GM12878 (cell line): Measurements from ENCODE around the gene TIE1. TPM values are rescaled to one million over a fixed set of nuclear protein-coding genes. Genes with fewer than 3 reads are reported as not detected.

Experiments
- ATAC-seq: fragments of 200-7000 bp; cut with Tn5 transposase; 3 replicates; pipeline ENCODE4 v1.9.1; 2020; ENCODE audit warnings: mild to moderate bottlenecking, moderate library complexity
- BruUV-seq: library from RNA; stranded (reverse); fragments of 400-500 nt; replicated peaks from 2 replicates; lab custom pipeline; 2021; lab: Mats Ljungman, UMichigan
- CTCF ChIA-PET: fragments of 300-600 bp; sonication (Branson Sonifier 250); formaldehyde crosslinking; extraction: SDS; loops from one replicate; lab custom pipeline; 2021; ENCODE audit warnings: inconsistent platforms; lab: Yijun Ruan, JAX
- POLR2A ChIA-PET: fragments of 350-600 bp; formaldehyde crosslinking; extraction: SDS; loops from one replicate; lab custom pipeline; 2021; ENCODE audit warnings: inconsistent platforms; lab: Charles Lee
- RAD21 ChIA-PET: fragments of 300-600 bp; sonication (Branson Sonifier 250); formaldehyde crosslinking; loops from one replicate; lab custom pipeline; 2023; ENCODE audit warnings: antibody characterized with exemption; ENCODE audit not compliant: unreplicated experiment; lab: Charles Lee
- SMC1A ChIA-PET: fragments of 300-600 bp; sonication (Branson Sonifier 250); formaldehyde crosslinking; loops from one replicate; lab custom pipeline; 2023; ENCODE audit not compliant: unreplicated experiment, uncharacterized antibody; lab: Charles Lee
- DNase-seq: peaks from one replicate; pipeline ENCODE4 v3.0.0-alpha.2; 2011; ENCODE audit warnings: low read depth, low spot score
- FAIRE-seq: peaks from 3 replicates; lab custom pipeline; 2011; peaks lifted over from hg19 to GRCh38; lab: Jason Lieb, UNC
- H2AFZ ChIP-seq: 2 replicates; pipeline ENCODE4 v1.6.0; 2011; ENCODE audit warnings: low read depth, low read length, control low read depth; ENCODE audit not compliant: control insufficient read depth
- H3K27ac ChIP-seq: 2 replicates; pipeline ENCODE4 v1.5.1; 2011; ENCODE audit warnings: control low read depth; ENCODE audit not compliant: control insufficient read depth, insufficient read depth
- H3K27me3 ChIP-seq, 2 experiments: replicated peaks in 1 of 2; 2 replicates each; pipeline versions ENCODE4 v1.6.0 to v1.6.1; 2011; ENCODE audit warnings: low read length in 1 of 2; ENCODE audit not compliant: control insufficient read depth in 2 of 2, insufficient read depth in 2 of 2
- H3K36me3 ChIP-seq, 2 experiments: 2 replicates each; pipeline ENCODE4 v1.5.1; 2011; ENCODE audit warnings: low read length in 1 of 2; ENCODE audit not compliant: control insufficient read depth in 2 of 2, insufficient read depth in 2 of 2
- H3K4me1 ChIP-seq: 2 replicates; pipeline ENCODE4 v1.6.1; 2011; ENCODE audit warnings: mild to moderate bottlenecking, low read length, moderate library complexity, mixed read lengths; ENCODE audit not compliant: control insufficient read depth, insufficient read depth
- H3K4me2 ChIP-seq: 2 replicates; pipeline ENCODE4 v1.6.0; 2011; ENCODE audit warnings: control low read depth; ENCODE audit not compliant: control insufficient read depth, insufficient read depth
- H3K4me3 ChIP-seq: fragments of 200-600 bp; sonication (generic); 2 replicates; pipeline ENCODE4 v1.5.1; 2016
- H3K79me2 ChIP-seq: 2 replicates; pipeline ENCODE4 v1.6.0; 2011; ENCODE audit warnings: low read length; ENCODE audit not compliant: control insufficient read depth, insufficient read depth
- H3K9ac ChIP-seq: 2 replicates; pipeline ENCODE4 v1.8.0; 2011; ENCODE audit warnings: low read length, control low read depth, mixed read lengths; ENCODE audit not compliant: control insufficient read depth, insufficient read depth
- H3K9me3 ChIP-seq: replicated peaks from 3 replicates; pipeline ENCODE4 v1.5.1; 2011; ENCODE audit warnings: mild to moderate bottlenecking, low read length; ENCODE audit not compliant: control insufficient read depth, insufficient read depth
- H4K20me1 ChIP-seq: 2 replicates; pipeline ENCODE4 v1.6.0; 2011; ENCODE audit not compliant: control insufficient read depth, insufficient read depth
- ASH2L ChIP-seq: fragments of 300-600, 200-600 bp; sonication (generic); IDR thresholded peaks from 2 replicates; pipeline ENCODE4 v1.6.1; 2017; ENCODE audit warnings: low read depth, mild to moderate bottlenecking, borderline replicate concordance
- BACH1 ChIP-seq: fragments of 450-650 bp; IDR thresholded peaks from 2 replicates; pipeline ENCODE4 v1.6.1; 2017; ENCODE audit warnings: mild to moderate bottlenecking, borderline replicate concordance
- CBX5 ChIP-seq: sonication (generic); IDR thresholded peaks from 2 replicates; pipeline ENCODE4 v1.6.1; 2016; ENCODE audit warnings: low read depth, moderate library complexity, mild to moderate bottlenecking, inconsistent platforms
- CEBPB ChIP-seq, 2 experiments: fragments of 150-350 bp in 1 of 2; IDR thresholded peaks; 2 replicates each; pipeline ENCODE4 v1.6.1; 2012 to 2014; ENCODE audit warnings: low read depth in 2 of 2, low read length in 2 of 2, borderline replicate concordance in 1 of 2, inconsistent platforms in 1 of 2
- HDGF ChIP-seq: fragments of 450-650 bp; IDR thresholded peaks from 2 replicates; pipeline ENCODE4 v1.6.1; 2016; ENCODE audit warnings: antibody characterized with exemption
- MEF2B ChIP-seq: fragments of 450-650 bp; IDR thresholded peaks from 2 replicates; pipeline ENCODE4 v1.6.1; 2018; ENCODE audit warnings: mild to moderate bottlenecking, moderate library complexity; ENCODE audit not compliant: partially characterized antibody, poor library complexity, severe bottlenecking
- MTA2 ChIP-seq: fragments of 450-650 bp; IDR thresholded peaks from 2 replicates; pipeline ENCODE4 v1.6.1; 2016; ENCODE audit warnings: low read depth, mild to moderate bottlenecking, moderate library complexity
- NBN ChIP-seq: fragments of 450-650 bp; IDR thresholded peaks from 2 replicates; pipeline ENCODE4 v1.6.1; 2016
- NFYA ChIP-seq: IDR thresholded peaks from 2 replicates; pipeline ENCODE4 v1.6.1; 2011; ENCODE audit warnings: low read depth, mild to moderate bottlenecking, low read length, improper control_type of control experiment, borderline replicate concordance
- NFYB ChIP-seq: IDR thresholded peaks from 2 replicates; pipeline ENCODE4 v1.6.1; 2011; ENCODE audit warnings: low read depth, mild to moderate bottlenecking, low read length, improper control_type of control experiment, moderate library complexity; ENCODE audit not compliant: insufficient read depth
- NR2F1 ChIP-seq: fragments of 450-650 bp; conservative IDR thresholded peaks from 2 replicates; pipeline ENCODE4 v1.6.1; 2017; ENCODE audit warnings: mild to moderate bottlenecking
- PML ChIP-seq: IDR thresholded peaks from 2 replicates; pipeline ENCODE4 v1.6.1; 2012; ENCODE audit warnings: low read length, inconsistent platforms
- SIN3A ChIP-seq: IDR thresholded peaks from 2 replicates; pipeline ENCODE4 v1.6.1; 2012; ENCODE audit warnings: low read depth, low read length, improper control_type of control experiment
- SMAD5 ChIP-seq: IDR thresholded peaks from 2 replicates; pipeline ENCODE4 v1.6.1; 2016; ENCODE audit warnings: antibody characterized with exemption, low read depth
- STAT3 ChIP-seq: IDR thresholded peaks from 2 replicates; pipeline ENCODE4 v1.6.1; 2011; ENCODE audit warnings: low read depth, low read length, improper control_type of control experiment
- ZBED1 ChIP-seq: IDR thresholded peaks from 2 replicates; pipeline ENCODE4 v1.6.1; 2016; ENCODE audit warnings: borderline replicate concordance
- ZNF622 ChIP-seq: fragments of 450-650 bp; IDR thresholded peaks from 2 replicates; pipeline ENCODE4 v1.6.1; 2017; ENCODE audit warnings: mild to moderate bottlenecking, inconsistent platforms
- WGBS: methylation state at CpG from one replicate; pipeline ENCODE4 v1.1.6; 2016; ENCODE audit warnings: low lambda C conversion rate; ENCODE audit not compliant: insufficient replicate concordance, insufficient coverage; ENCODE audit errors: missing lambda C conversion rate; 5-methylcytosine and 5-hydroxymethylcytosine counted together
- in situ Hi-C: fragments of 300-500 bp; cut with MboI; formaldehyde crosslinking; loops from 9 replicates; pipeline ENCODE4 v1.14.3; 2018; ENCODE audit warnings: mixed read lengths
- intact Hi-C: fragments of 100-400 bp; cut with micrococcal nuclease; formaldehyde crosslinking; loops from one replicate; pipeline ENCODE4 v1.14.2; 2022; ENCODE audit not compliant: unreplicated experiment
- polyA plus RNA-seq, 11 experiments: library from polyadenylated mRNA; depleted of rRNA in 4 of 11; unstranded in 6 of 11; stranded (reverse) in 5 of 11; fragments of >200 nt; fragmentation: Nextera tagmentation in 4 of 11; fragmentation: Illumina TruSeq in 1 of 11; extraction: Ambion mirVana in 4 of 11; extraction: Trizol in 1 of 11; gene quantifications; 1 replicate in 1 of 11; 2 replicates in 10 of 11; pipeline versions ENCODE4 v1.2.1 to v1.2.3, GENCODE V29; 2011 to 2016; ENCODE audit warnings: inconsistent platforms in 2 of 11, missing spikeins in 2 of 11, low read depth in 1 of 11
- total RNA-seq, 4 experiments: library from RNA; depleted of rRNA in 3 of 4; stranded (reverse); fragments of >200 nt in 3 of 4; fragmentation: Illumina TruSeq in 1 of 4; extraction: Trizol in 1 of 4; gene quantifications; 2 replicates each; pipeline versions ENCODE4 v1.2.1 to v1.2.3, GENCODE V29; 2013 to 2021
- TF ChIP-seq, protein P1 (sequence below): fragments of 450-650 bp; conservative IDR thresholded peaks from 2 replicates; pipeline ENCODE4 v1.6.1; 2017; ENCODE audit warnings: mild to moderate bottlenecking, moderate library complexity

Gene TIE1
- total and polyA plus RNA-seq, 10 of the 15 experiments (the other 5 are each of a cell fraction or from before 2014, with no cell fraction given), result 0.26 to 3.9 (median 1.3) TPM

GRCh38 chr1:43282220-43283195 lies 18.3 kb upstream of the TIE1 start:
- ATAC-seq (no peak), FAIRE-seq (no peak), DNase-seq (no peak)
- Histone ChIP-seq H3K4me3 (no peak overlapping the region), H3K27me3 (no peaks in the 10 kb centered on the region; a peak in 1 of 4 replicates), H2AFZ (no peak overlapping the region), H3K27ac (no peak overlapping the region), H3K9me3 (no peaks in the 10 kb centered on the region), H3K36me3 (no peaks in the 10 kb centered on the region), H3K4me1 (no peaks in the 10 kb centered on the region), H3K4me2 (no peak overlapping the region), H4K20me1 (no peaks in the 10 kb centered on the region), H3K79me2 (no peaks in the 10 kb centered on the region), H3K9ac (no peak overlapping the region)
- WGBS, result 25% methylated on average over 14 of the region's 15 CpGs
- in situ Hi-C loops, result no loop called here
- CTCF ChIA-PET, result interaction anchor here (0.7 to 1.1 kb wide), 3 partner anchors 132 to 514 kb away, joined by 3 read pairs; no protein-coding TSS in a partner anchor
- POLR2A ChIA-PET, result interaction anchor here (1.1 to 1.2 kb wide), 2 partner anchors 9 to 11 kb away, joined by 3 read pairs; no protein-coding TSS in a partner anchor
- BruUV-seq, result no TSS peak
- intact Hi-C loops, result no loop called here
- no peak for TF ChIP-seq NFYB
- TF ChIP-seq BACH1, result no peak
- TF ChIP-seq ZBED1, result no peak
- no peak for TF ChIP-seq MEF2B
- TF ChIP-seq HDGF, result no peak
- TF ChIP-seq ZNF622, result no peak
- TF ChIP-seq MTA2, result no peak
- TF ChIP-seq ASH2L, result no peak
- TF ChIP-seq, protein P1, sequence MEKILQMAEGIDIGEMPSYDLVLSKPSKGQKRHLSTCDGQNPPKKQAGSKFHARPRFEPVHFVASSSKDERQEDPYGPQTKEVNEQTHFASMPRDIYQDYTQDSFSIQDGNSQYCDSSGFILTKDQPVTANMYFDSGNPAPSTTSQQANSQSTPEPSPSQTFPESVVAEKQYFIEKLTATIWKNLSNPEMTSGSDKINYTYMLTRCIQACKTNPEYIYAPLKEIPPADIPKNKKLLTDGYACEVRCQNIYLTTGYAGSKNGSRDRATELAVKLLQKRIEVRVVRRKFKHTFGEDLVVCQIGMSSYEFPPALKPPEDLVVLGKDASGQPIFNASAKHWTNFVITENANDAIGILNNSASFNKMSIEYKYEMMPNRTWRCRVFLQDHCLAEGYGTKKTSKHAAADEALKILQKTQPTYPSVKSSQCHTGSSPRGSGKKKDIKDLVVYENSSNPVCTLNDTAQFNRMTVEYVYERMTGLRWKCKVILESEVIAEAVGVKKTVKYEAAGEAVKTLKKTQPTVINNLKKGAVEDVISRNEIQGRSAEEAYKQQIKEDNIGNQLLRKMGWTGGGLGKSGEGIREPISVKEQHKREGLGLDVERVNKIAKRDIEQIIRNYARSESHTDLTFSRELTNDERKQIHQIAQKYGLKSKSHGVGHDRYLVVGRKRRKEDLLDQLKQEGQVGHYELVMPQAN, result no peak
- no peak for TF ChIP-seq SIN3A
- no peak for TF ChIP-seq NBN
- TF ChIP-seq STAT3, result no peak
- TF ChIP-seq NR2F1, result no peak
- TF ChIP-seq CBX5, result no peak
- TF ChIP-seq SMAD5, result no peak
- TF ChIP-seq NFYA, result no peak
- no peak for TF ChIP-seq PML
- TF ChIP-seq CEBPB (IDR thresholded peaks at IDR 0.05; ENCODE audit: borderline replicate concordance in 1 of 2, low read depth in 2 of 2, low read length in 2 of 2), result no peak
- RAD21 ChIA-PET, result interaction anchor here (1.7 kb wide), 1 partner anchor 12 kb away, joined by 5 read pairs; no protein-coding TSS in a partner anchor
- SMC1A ChIA-PET, result interaction anchor here (1.1 kb wide), 1 partner anchor 44 kb away, joined by 4 read pairs; no protein-coding TSS in a partner anchor
